HepG2 (cell line): ENCODE data around the gene TMEM154. TPM values are rescaled to one million over a fixed set of nuclear protein-coding genes. Genes with fewer than 3 reads are reported as not detected.

Experiments used
- ATAC-seq: fragments of 200-7000 bp; cut with Tn5 transposase; 3 replicates; pipeline ENCODE4 v1.9.1; 2020; ENCODE audit warnings: mild to moderate bottlenecking, moderate library complexity
- BruUV-seq: library from RNA; stranded (reverse); fragments of 400-500 nt; replicated peaks from 2 replicates; lab custom pipeline; 2021; lab: Mats Ljungman, UMichigan
- CTCF ChIA-PET: fragments of 300-600 bp; formaldehyde crosslinking; extraction: SDS; loops from one replicate; lab custom pipeline; 2021; ENCODE audit warnings: low total read pairs, inconsistent platforms, low intra/inter-chr PET ratio; lab: Yijun Ruan, JAX
- POLR2A ChIA-PET: fragments of 350-600 bp; sonication (Branson Sonifier 250); formaldehyde crosslinking; loops from one replicate; lab custom pipeline; 2020; ENCODE audit warnings: antibody characterized with exemption, inconsistent platforms; lab: Yijun Ruan, JAX
- DNase-seq: peaks from one replicate; pipeline ENCODE4 v3.0.0-alpha.2; 2015; ENCODE audit warnings: low spot score
- FAIRE-seq: peaks from 3 replicates; lab custom pipeline; 2011; peaks lifted over from hg19 to GRCh38; lab: Jason Lieb, UNC
- H2AFZ ChIP-seq: one replicate; pipeline ENCODE4 v1.6.1; 2011; ENCODE audit warnings: low read length, inconsistent platforms
- H3K27ac ChIP-seq: fragments of 300-600 bp; 3 replicates; pipeline ENCODE4 v1.8.0; 2011; ENCODE audit warnings: mixed run types, mild to moderate bottlenecking, mixed read lengths, low read length, inconsistent platforms; ENCODE audit not compliant: insufficient read depth; ENCODE audit errors: extremely low read length
- H3K27me3 ChIP-seq, 2 experiments: fragments of 200-600 bp in 1 of 2; 2 replicates in 1 of 2; 3 replicates in 1 of 2; pipeline versions ENCODE4 v1.6.0 to v1.8.0; 2011; ENCODE audit warnings: low read length in 2 of 2, mild to moderate bottlenecking in 2 of 2, moderate library complexity in 2 of 2, inconsistent platforms in 1 of 2; ENCODE audit not compliant: insufficient read depth in 2 of 2, control insufficient read depth in 1 of 2
- H3K36me3 ChIP-seq, 2 experiments: fragments of 200-600 bp in 1 of 2; replicated peaks in 1 of 2; 2 replicates in 1 of 2; 3 replicates in 1 of 2; pipeline versions ENCODE4 v1.5.1 to v1.8.0; 2011; ENCODE audit warnings: low read length in 2 of 2, inconsistent platforms in 1 of 2; ENCODE audit not compliant: insufficient read depth in 2 of 2, control insufficient read depth in 1 of 2
- H3K4me1 ChIP-seq: 2 replicates; pipeline ENCODE4 v1.5.1; 2012; ENCODE audit warnings: low read length, inconsistent platforms; ENCODE audit not compliant: insufficient read depth
- H3K4me2 ChIP-seq: 2 replicates; pipeline ENCODE4 v1.6.0; 2011; ENCODE audit warnings: low read depth, low read length, inconsistent platforms
- H3K4me3 ChIP-seq, 3 experiments: fragments of 200-600 bp in 1 of 3; sonication (generic), shearing (Covaris generic) in 1 of 3; replicated peaks in 1 of 3; 2 replicates each; pipeline ENCODE4 v1.5.1; 2011 to 2016; ENCODE audit warnings: low read length in 3 of 3, inconsistent platforms in 2 of 3, low read depth in 2 of 3, mild to moderate bottlenecking in 2 of 3, control low read depth in 1 of 3, mixed read lengths in 1 of 3; ENCODE audit not compliant: insufficient read depth in 1 of 3
- H3K79me2 ChIP-seq: one replicate; pipeline ENCODE4 v1.6.1; 2011; ENCODE audit warnings: low read length, inconsistent platforms; ENCODE audit not compliant: insufficient read depth
- H3K9ac ChIP-seq: 2 replicates; pipeline ENCODE4 v1.6.0; 2011; ENCODE audit warnings: mild to moderate bottlenecking, low read depth, low read length, inconsistent platforms; ENCODE audit not compliant: insufficient read depth
- H3K9me3 ChIP-seq: 2 replicates; pipeline ENCODE4 v1.5.1; 2012; ENCODE audit warnings: mild to moderate bottlenecking, low read length
- H4K20me1 ChIP-seq: 2 replicates; pipeline ENCODE4 v1.6.0; 2011; ENCODE audit warnings: inconsistent platforms, mild to moderate bottlenecking, low read length, moderate library complexity; ENCODE audit not compliant: insufficient read depth
- WGBS: methylation state at CpG from one replicate; pipeline ENCODE4 v1.1.6; 2017; ENCODE audit warnings: low lambda C conversion rate; 5-methylcytosine and 5-hydroxymethylcytosine counted together
- in situ Hi-C: cut with HindIII; loops from 2 replicates; pipeline ENCODE4 v1.10.0; 2017; ENCODE audit warnings: low pct_unique_long_range_greater_than_20kb; ENCODE audit not compliant: extremely low pct_ligation_motif_present
- intact Hi-C: fragments of 100-400 bp; cut with micrococcal nuclease; formaldehyde crosslinking; loops from one replicate; pipeline ENCODE4 v1.10.0; 2022; ENCODE audit not compliant: unreplicated experiment
- polyA plus RNA-seq, 8 experiments: library from polyadenylated mRNA; depleted of rRNA in 3 of 8; stranded (reverse) in 7 of 8; unstranded in 1 of 8; fragments of >200 nt; fragmentation: Illumina TruSeq in 4 of 8; extraction: Trizol in 4 of 8; gene quantifications; 2 replicates each; pipeline versions ENCODE4 v1.2.1 to v1.2.3, GENCODE V29; 2011 to 2016; ENCODE audit warnings: low read depth in 4 of 8, missing spikeins in 1 of 8, mixed read lengths in 1 of 8; ENCODE audit not compliant: insufficient read depth in 1 of 8
- total RNA-seq, 5 experiments: library from RNA; depleted of rRNA; stranded (reverse); fragments of >200 nt; fragmentation: Illumina TruSeq; extraction: Trizol; gene quantifications; 2 replicates each; pipeline ENCODE4 v1.2.3, GENCODE V29; 2016; ENCODE audit warnings: low read depth in 1 of 5
- TF ChIP-seq, protein P1 (sequence below): sonication (generic); formaldehyde crosslinking; IDR thresholded peaks from 2 replicates; pipeline ENCODE4 v1.4.0; 2020; ENCODE audit warnings: mild to moderate bottlenecking, missing genetic modification reagents

Gene TMEM154
- total and polyA plus RNA-seq, 2 of the 13 experiments (the other 11 are each of a cell fraction or from before 2014, with no cell fraction given), result 0.03 TPM; not detected in 1

DNA sequence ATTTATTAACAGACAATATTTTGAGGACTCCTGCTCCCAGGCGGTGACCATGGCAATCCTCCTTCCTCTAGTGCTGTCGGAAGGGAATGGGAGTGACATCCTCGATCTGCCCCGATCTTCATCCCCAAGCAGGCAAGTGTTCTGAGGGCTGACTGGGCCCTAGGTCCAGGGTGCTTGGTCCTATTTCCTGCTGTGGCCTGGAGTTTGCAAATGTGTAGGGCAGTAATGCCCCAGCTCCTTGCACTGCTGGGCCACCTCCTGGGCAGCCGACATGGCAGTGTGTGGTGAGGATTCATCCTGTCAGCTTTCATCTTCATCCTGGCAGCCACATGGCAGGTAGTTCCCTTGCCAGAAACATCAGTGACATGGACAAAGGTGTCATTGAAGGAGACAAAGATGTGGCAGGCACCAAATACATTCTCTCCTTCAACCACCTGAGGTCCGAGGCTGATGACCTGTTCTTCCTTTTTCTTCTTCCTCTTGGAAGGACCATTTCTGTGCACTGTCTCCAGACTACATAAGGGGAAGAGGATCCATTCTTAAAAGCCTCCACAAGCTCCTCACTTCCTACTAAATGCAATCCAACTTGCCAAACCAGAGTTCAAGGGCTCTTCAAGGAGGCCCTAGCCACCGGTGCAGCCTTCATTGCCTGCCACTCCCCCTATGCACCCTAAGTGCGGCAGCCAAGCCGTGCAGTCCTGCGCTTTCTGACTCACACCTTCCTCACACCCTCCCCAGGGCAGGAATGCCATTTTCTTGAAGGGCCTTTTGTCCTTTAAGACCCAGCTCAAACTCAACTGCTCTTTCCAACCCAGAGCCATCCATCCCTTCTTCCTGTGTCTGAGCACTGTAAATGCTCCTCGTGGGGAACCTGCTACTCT is 65.7 kb downstream of the TMEM154 start:
- intact Hi-C loops, result no loop called here
- Histone ChIP-seq H3K36me3 (no peaks in the 10 kb centered on the region), H3K79me2 (no peaks in the 10 kb centered on the region), H3K9ac (no peak overlapping the region), H3K4me1 (no peaks in the 10 kb centered on the region), H3K4me3 (no peak overlapping the region), H4K20me1 (no peaks in the 10 kb centered on the region)
- FAIRE-seq, result no peak
- TF ChIP-seq, protein P1, sequence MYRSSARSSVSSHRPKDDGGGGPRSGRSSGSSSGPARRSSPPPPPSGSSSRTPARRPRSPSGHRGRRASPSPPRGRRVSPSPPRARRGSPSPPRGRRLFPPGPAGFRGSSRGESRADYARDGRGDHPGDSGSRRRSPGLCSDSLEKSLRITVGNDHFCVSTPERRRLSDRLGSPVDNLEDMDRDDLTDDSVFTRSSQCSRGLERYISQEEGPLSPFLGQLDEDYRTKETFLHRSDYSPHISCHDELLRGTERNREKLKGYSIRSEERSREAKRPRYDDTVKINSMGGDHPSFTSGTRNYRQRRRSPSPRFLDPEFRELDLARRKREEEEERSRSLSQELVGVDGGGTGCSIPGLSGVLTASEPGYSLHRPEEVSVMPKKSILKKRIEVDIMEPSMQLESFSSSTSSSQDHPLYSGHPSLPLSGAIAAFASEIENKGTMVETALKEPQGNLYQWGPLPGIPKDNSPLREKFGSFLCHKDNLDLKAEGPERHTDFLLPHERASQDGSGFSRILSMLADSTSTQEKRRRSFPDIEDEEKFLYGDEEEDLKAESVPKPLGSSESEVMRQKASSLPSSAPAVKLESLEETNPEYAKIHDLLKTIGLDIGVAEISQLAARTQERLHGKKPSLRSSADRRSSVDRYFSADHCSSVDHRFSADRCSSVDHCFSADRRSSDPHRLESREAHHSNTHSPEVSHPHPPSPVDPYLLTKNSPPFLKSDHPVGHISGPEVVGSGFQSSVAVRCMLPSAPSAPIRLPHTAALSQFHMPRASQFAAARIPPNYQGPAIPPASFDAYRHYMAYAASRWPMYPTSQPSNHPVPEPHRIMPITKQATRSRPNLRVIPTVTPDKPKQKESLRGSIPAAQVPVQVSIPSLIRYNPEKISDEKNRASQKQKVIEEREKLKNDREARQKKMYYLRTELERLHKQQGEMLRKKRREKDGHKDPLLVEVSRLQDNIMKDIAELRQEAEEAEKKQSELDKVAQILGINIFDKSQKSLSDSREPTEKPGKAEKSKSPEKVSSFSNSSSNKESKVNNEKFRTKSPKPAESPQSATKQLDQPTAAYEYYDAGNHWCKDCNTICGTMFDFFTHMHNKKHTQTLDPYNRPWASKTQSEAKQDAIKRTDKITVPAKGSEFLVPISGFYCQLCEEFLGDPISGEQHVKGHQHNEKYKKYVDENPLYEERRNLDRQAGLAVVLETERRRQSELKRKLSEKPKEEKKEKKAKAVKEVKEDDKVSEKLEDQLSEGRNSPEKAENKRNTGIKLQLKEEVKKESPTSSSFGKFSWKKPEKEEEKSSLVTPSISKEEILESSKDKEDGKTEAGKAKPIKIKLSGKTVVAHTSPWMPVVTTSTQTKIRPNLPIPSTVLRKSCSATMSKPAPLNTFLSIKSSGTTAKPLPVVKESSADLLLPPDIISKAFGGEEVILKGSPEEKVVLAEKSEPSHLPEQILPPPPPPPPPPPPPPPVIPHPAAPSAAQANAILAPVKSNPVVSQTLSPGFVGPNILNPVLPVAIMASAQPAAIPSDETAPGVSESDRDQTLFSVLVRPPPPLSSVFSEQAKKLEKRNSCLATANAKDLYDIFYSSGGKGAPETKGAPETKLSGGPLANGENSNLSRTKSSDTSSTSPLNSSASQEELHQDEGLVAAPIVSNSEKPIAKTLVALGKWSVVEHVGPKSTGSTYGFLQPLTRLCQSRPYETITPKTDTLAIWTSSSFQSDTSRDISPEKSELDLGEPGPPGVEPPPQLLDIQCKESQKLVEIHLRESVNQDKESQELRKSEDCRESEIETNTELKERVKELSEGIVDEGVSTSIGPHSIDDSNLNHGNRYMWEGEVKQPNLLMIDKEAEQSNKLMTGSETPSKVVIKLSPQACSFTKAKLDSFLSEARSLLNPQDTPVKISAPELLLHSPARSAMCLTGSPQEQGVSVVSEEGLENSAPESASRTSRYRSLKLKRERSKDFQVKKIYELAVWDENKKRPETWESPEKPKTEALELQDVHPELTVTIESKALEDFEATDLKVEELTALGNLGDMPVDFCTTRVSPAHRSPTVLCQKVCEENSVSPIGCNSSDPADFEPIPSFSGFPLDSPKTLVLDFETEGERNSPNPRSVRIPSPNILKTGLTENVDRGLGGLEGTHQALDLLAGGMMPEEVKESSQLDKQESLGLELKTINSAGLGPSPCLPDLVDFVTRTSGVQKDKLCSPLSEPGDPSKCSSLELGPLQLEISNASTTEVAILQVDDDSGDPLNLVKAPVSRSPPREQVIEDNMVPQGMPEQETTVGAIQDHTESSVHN (CRISPR knock-in tag), result no peak
- TF ChIP-seq, all 625 proteins: peak for 0
- peaks cover 2 to 35% of the 10 kb centered on the region in 2 experiments; a peak in 3 of 5 replicates for H3K27me3 ChIP-seq
- H3K9me3 ChIP-seq, result no peaks in the 10 kb centered on the region
- no peak overlapping the region for H3K27ac ChIP-seq
- ATAC-seq, result no peak
- no peak overlapping the region for H2AFZ ChIP-seq
- POLR2A ChIA-PET, result no interaction called here
- no TSS peak for BruUV-seq
- no peak for DNase-seq
- in situ Hi-C loops, result no loop called here
- H3K4me2 ChIP-seq, result no peak overlapping the region
- CTCF ChIA-PET, result no interaction called here
- 58% methylated on average over 10 of the region's 11 CpGs for WGBS
